ENCODE data around the gene TINAG.

TINAG gene

DNA sequence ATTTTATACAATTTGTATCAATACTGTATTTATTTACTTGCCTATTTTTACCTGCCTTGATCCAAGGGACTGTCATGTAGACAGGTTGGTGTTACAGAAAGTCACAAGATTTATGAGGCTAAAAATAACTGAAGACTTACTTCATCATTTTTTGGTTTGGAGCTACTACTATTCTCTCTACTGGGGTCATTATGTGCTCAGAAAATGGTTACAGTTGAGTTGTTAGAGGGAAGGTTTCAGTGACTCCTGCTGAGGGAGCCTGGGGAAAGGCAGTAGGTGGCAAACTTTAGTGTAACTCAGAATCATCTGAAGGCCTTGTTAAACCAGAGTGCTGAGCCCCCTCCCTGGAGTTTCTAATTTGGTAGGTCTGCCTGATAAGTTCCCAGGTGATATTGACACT, 118.8 kb downstream of the TINAG start:
- TF ChIP-seq CTCF (conservative IDR thresholded peaks at IDR 0.05): no peak
- no peak for TF ChIP-seq ZFX (IDR thresholded peaks at IDR 0.05)
- H3K27ac ChIP-seq: no peak overlapping the region

GRCh38 chr6:54427396-54427937, 119.2 kb downstream of the TINAG start:
- TF ChIP-seq CTCF (conservative IDR thresholded peaks at IDR 0.05) (no peak), ZFX (IDR thresholded peaks at IDR 0.05) (no peak)
- H3K27ac ChIP-seq: no peak overlapping the region

- TF ChIP-seq ZFX (IDR thresholded peaks at IDR 0.05): no peak
- TF ChIP-seq CTCF (conservative IDR thresholded peaks at IDR 0.05): no peak
- H3K27ac ChIP-seq: no peak overlapping the region
Observed at GRCh38 chr6:54428431-54428830, 120.2 kb downstream of the TINAG start.

- no peak overlapping the region for H3K27ac ChIP-seq
- TF ChIP-seq ZFX (IDR thresholded peaks at IDR 0.05): no peak
- no peak for TF ChIP-seq CTCF (conservative IDR thresholded peaks at IDR 0.05)
Observed at GRCh38 chr6:54431466-54431865, 123.2 kb downstream of the TINAG start.
